H1 (cell line): Measurements from ENCODE around the gene ABHD6. TPM values are rescaled to one million over a fixed set of nuclear protein-coding genes. Genes with fewer than 3 reads are reported as not detected.

Experiments used
- BCL11A ChIP-seq, 2 experiments: IDR thresholded peaks; one replicate each; pipeline ENCODE4 v1.6.1; 2011; ENCODE audit warnings: low read depth in 2 of 2, low read length in 2 of 2, mild to moderate bottlenecking in 2 of 2
- CHD7 ChIP-seq: fragments of 300-600 bp; sonication (generic); IDR thresholded peaks from 2 replicates; pipeline ENCODE4 v1.7.1; 2012; ENCODE audit warnings: low read length, moderate library complexity, mild to moderate bottlenecking, inconsistent platforms; ENCODE audit not compliant: insufficient replicate concordance
- FOSL1 ChIP-seq: IDR thresholded peaks from 2 replicates; pipeline ENCODE4 v1.6.1; 2011; ENCODE audit warnings: mild to moderate bottlenecking, low read depth, low read length, moderate library complexity; ENCODE audit not compliant: insufficient read depth
- HDAC6 ChIP-seq: IDR thresholded peaks from one replicate; pipeline ENCODE4 v1.7.1; 2012; ENCODE audit warnings: low read depth, mild to moderate bottlenecking, inconsistent platforms, low read length, moderate library complexity
- JUND ChIP-seq: IDR thresholded peaks from 2 replicates; pipeline ENCODE4 v1.6.1; 2011; ENCODE audit warnings: mild to moderate bottlenecking, improper control_type of control experiment, low read length
- POU5F1 ChIP-seq: IDR thresholded peaks from 2 replicates; pipeline ENCODE4 v1.6.1; 2011; ENCODE audit warnings: low read depth, mild to moderate bottlenecking, low read length, moderate library complexity
- SRF ChIP-seq: IDR thresholded peaks from 2 replicates; pipeline ENCODE4 v1.6.1; 2011; ENCODE audit warnings: mild to moderate bottlenecking, low read depth, low read length, moderate library complexity
- polyA plus RNA-seq, 7 experiments: library from polyadenylated mRNA; depleted of rRNA in 3 of 7; stranded (reverse) in 5 of 7; unstranded in 2 of 7; fragments of >200 nt in 5 of 7; fragments of 200-250 nt in 2 of 7; gene quantifications; 1 replicate in 5 of 7; 2 replicates in 1 of 7; 4 replicates in 1 of 7; pipeline versions ENCODE4 v1.2.1 to v1.2.3, GENCODE V29; 2011 to 2013; ENCODE audit warnings: missing spikeins in 2 of 7, mixed read lengths in 2 of 7
- total RNA-seq: library from RNA; stranded (reverse); fragmentation: NEBNext Ultra II Directional; extraction: Animal tissue kit (Norgen Biotek cat#: 25700); gene quantifications from 2 replicates; pipeline ENCODE4 v1.2.1, GENCODE V29; 2021

Gene ABHD6
- total and polyA plus RNA-seq, 2 of the 8 experiments (the other 6 are each of a cell fraction or from before 2014, with no cell fraction given) = 5.9 to 6.6 TPM

DNA sequence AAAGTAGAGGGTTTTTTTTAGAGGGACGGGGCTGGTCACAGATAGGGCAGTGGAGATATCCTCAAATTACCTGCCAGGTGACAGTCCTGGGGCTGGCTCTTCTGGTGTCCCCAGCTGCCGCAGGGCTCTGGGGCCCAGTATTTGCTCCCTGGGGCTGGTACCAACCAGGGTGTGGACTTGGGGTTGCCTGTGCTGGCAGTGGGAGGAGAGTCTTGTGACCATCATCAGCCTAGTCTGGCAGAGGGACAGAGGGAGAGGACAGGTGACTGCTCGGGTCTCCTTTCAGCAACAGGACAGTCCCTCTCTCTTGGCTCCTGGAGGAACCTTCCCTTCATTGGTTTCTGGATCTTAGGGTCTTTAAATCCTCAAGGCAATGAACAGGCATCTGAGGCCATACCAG lies 60.6 kb downstream of the ABHD6 start (continued):
- no peak for TF ChIP-seq SRF
- no peak for TF ChIP-seq FOSL1
- TF ChIP-seq BCL11A (IDR thresholded peaks at IDR 0.05; ENCODE audit: low read depth in 2 of 2, low read length in 2 of 2) = no peak
- TF ChIP-seq HDAC6 = no peak
- no peak for TF ChIP-seq JUND
- no peak for TF ChIP-seq POU5F1
- TF ChIP-seq CHD7 = no peak
